ENCODE data around the gene STK39.

- TF ChIP-seq, protein P1, sequence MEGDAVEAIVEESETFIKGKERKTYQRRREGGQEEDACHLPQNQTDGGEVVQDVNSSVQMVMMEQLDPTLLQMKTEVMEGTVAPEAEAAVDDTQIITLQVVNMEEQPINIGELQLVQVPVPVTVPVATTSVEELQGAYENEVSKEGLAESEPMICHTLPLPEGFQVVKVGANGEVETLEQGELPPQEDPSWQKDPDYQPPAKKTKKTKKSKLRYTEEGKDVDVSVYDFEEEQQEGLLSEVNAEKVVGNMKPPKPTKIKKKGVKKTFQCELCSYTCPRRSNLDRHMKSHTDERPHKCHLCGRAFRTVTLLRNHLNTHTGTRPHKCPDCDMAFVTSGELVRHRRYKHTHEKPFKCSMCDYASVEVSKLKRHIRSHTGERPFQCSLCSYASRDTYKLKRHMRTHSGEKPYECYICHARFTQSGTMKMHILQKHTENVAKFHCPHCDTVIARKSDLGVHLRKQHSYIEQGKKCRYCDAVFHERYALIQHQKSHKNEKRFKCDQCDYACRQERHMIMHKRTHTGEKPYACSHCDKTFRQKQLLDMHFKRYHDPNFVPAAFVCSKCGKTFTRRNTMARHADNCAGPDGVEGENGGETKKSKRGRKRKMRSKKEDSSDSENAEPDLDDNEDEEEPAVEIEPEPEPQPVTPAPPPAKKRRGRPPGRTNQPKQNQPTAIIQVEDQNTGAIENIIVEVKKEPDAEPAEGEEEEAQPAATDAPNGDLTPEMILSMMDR (IDR thresholded peaks at IDR 0.05) = no peak
- TF ChIP-seq POLR2A (IDR thresholded peaks at IDR 0.05) = no peak
Measured at GRCh38 chr2:167953776-167954175, 293.6 kb downstream of the STK39 start.

All from heart left ventricle (tissue), 13 donors.